Measurements from ENCODE around the gene BTBD9. TPM values are rescaled to one million over a fixed set of nuclear protein-coding genes. Genes with fewer than 3 reads are reported as not detected.

BTBD9 gene
- total and polyA plus RNA-seq, 2 of the 13 experiments (the other 11 are each of a cell fraction or from before 2014, with no cell fraction given), result 1.2 to 3.0 TPM

- H3K27ac ChIP-seq (ENCODE audit: extremely low read length, insufficient read depth, low read length), result no peak overlapping the region
- peak overlapping the region in 1 of 3 experiments; percentile 45; a peak in 1 of 6 replicates for H3K4me3 ChIP-seq (replicated peaks in 1 of 3; ENCODE audit: insufficient read depth in 1 of 3, low read depth in 2 of 3, low read length in 3 of 3)
- H3K36me3 ChIP-seq (replicated peaks in 1 of 2; ENCODE audit: control insufficient read depth in 1 of 2, insufficient read depth in 2 of 2, low read length in 2 of 2), result no peaks in the 10 kb centered on the region
- H3K79me2 ChIP-seq (ENCODE audit: insufficient read depth, low read length), result no peaks in the 10 kb centered on the region
- H3K4me1 ChIP-seq (ENCODE audit: insufficient read depth, low read length), result peaks cover 15% of the 10 kb centered on the region
- DNase-seq (ENCODE audit: low spot score), result no peak
- CTCF ChIA-PET (ENCODE audit: low intra/inter-chr PET ratio, low total read pairs), result no interaction called here
- FAIRE-seq, result no peak
- TF ChIP-seq CREM (IDR thresholded peaks at IDR 0.05), result peak; percentile 68
- no peak for TF ChIP-seq CREM (CRISPR knock-in tag; IDR thresholded peaks at IDR 0.05)
- peak; percentile 91 for TF ChIP-seq CREB1 (IDR thresholded peaks at IDR 0.05)
- TF ChIP-seq CREB1 (CRISPR knock-in tag; IDR thresholded peaks at IDR 0.05), result peak; percentile 74
- TF ChIP-seq ATF7 (IDR thresholded peaks at IDR 0.05), result peak; percentile 88
- TF ChIP-seq ATF7 (CRISPR knock-in tag; IDR thresholded peaks at IDR 0.05), result no peak
- no peak for TF ChIP-seq MBNL3 (CRISPR knock-in tag; conservative IDR thresholded peaks at IDR 0.05)
- TF ChIP-seq FOXP1 (IDR thresholded peaks at IDR 0.05), result no peak
- TF ChIP-seq FOXP1 (CRISPR knock-in tag; IDR thresholded peaks at IDR 0.05), result peak; percentile 22; the same call in 1 of the 2 replicates
- peak; percentile 76 for TF ChIP-seq ATF1 (CRISPR knock-in tag; IDR thresholded peaks at IDR 0.05)
- no peak for TF ChIP-seq KLF11 (CRISPR knock-in tag; IDR thresholded peaks at IDR 0.05)
- TF ChIP-seq SALL1 (CRISPR knock-in tag; IDR thresholded peaks at IDR 0.05), result no peak
- no peak for TF ChIP-seq IRF2 (CRISPR knock-in tag; IDR thresholded peaks at IDR 0.05)
- peak; percentile 67; the same call in 1 of the 2 replicates for TF ChIP-seq ONECUT2 (CRISPR knock-in tag; IDR thresholded peaks at IDR 0.05)
- TF ChIP-seq ZFP1 (CRISPR knock-in tag; IDR thresholded peaks at IDR 0.05), result no peak
- no peak for TF ChIP-seq RORA (CRISPR knock-in tag; IDR thresholded peaks at IDR 0.05)
- peak; percentile 60; the same call in 1 of the 2 replicates for TF ChIP-seq HIVEP1 (CRISPR knock-in tag; IDR thresholded peaks at IDR 0.05)
- intact Hi-C loops (cut with micrococcal nuclease; ENCODE audit: unreplicated experiment), result no loop called here
- no peak overlapping the region for H2AFZ ChIP-seq (ENCODE audit: low read length)
- in situ Hi-C loops (cut with HindIII; ENCODE audit: extremely low pct_ligation_motif_present, low pct_unique_long_range_greater_than_20kb), result no loop called here
- no TSS peak for BruUV-seq (replicated peaks)
- H4K20me1 ChIP-seq (ENCODE audit: insufficient read depth, low read length), result no peaks in the 10 kb centered on the region
- H3K9me3 ChIP-seq (ENCODE audit: low read length), result no peaks in the 10 kb centered on the region
- POLR2A ChIA-PET, result no interaction called here
- H3K9ac ChIP-seq (ENCODE audit: insufficient read depth, low read depth, low read length), result no peak overlapping the region; the same call in 1 of the 2 replicates
- H3K4me2 ChIP-seq (ENCODE audit: low read depth, low read length), result peak overlapping the region; percentile 52
- WGBS (ENCODE audit: low lambda C conversion rate), result 24% methylated on average over 5 of the region's 5 CpGs
- ATAC-seq, result peak; percentile 62
- H3K27me3 ChIP-seq (ENCODE audit: control insufficient read depth in 1 of 2, insufficient read depth in 2 of 2, low read length in 2 of 2), result no peaks in the 10 kb centered on the region; a peak in 1 of 5 replicates
Measured at GRCh38 chr6:38212579-38212978, 427.1 kb downstream of the BTBD9 start.
